Measurements from ENCODE around the gene DSCAML1. TPM values are rescaled to one million over a fixed set of nuclear protein-coding genes. Genes with fewer than 3 reads are reported as not detected.

Gene DSCAML1
- total and polyA plus RNA-seq, 2 of the 8 experiments (the other 6 are each of a cell fraction or from before 2014, with no cell fraction given) = 0.19 to 0.24 TPM

- TF ChIP-seq KDM4A (IDR thresholded peaks at IDR 0.05; ENCODE audit: low read depth, low read length, severe bottlenecking) = no peak
Observed at GRCh38 chr11:117545706-117546105, 251.3 kb downstream of the DSCAML1 start (continued).

Measured in H1 (cell line).